NCI-H446 (cell line): ENCODE measurements around the gene CHAF1B.

ENCODE experiments used
- DNase-seq, 2 experiments: peaks; one replicate each; lab custom pipeline; 2025; lab: John Stamatoyannopoulos, UW

Gene CHAF1B

DNA sequence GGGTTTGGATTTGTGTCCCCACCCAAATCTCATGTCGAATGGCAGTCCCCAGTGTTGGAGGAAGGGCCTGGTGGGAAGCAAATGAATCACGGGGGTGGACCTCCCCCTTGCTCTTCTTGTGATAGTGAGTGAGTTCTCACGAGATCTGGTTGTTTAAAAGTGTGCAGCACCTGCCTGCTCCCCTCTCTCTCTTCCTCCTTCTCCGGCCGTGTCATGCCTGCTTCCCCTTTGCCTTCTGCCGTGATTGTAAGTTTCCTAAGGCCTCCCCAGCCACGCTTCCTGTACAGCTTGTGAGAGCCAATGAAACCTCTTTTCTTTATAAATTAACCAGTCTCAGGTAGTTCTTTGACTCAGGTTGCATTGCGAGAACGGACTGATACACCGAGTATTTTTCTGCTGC lies 78.8 kb downstream of the CHAF1B start:
- DNase-seq, result no peak

DNA sequence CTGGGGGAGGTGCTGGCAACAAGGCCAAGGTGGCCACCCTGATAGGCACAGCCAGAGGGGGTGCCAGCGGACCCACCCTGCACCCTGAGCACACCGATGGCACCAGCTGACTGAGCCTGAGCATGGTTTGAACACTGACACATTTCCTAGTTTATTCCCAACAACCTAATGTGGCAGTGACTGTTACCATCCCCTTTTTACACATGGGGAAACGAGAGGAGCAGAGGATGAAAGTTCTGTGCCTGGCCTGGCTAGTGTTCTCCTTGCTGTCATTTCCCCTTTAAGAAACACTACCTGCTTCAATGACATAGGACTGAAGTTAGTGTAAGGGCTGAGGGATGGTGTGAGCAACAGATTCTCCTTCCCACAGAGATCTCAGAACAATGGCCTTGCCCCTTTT lies 79.4 kb downstream of the CHAF1B start:
- no peak for DNase-seq

- DNase-seq, result no peak
These were observed 80.3 kb downstream of the CHAF1B start for GRCh38 chr21:36465478-36465877.

GRCh38 chr21:36466061-36466511 lies 80.9 kb downstream of the CHAF1B start:
- no peak for DNase-seq
